PC-3 (cell line): ENCODE measurements around the gene VAPB. TPM values are rescaled to one million over a fixed set of nuclear protein-coding genes. Genes with fewer than 3 reads are reported as not detected.

Source experiments
- ATAC-seq: fragments of 200-7000 bp; cut with Tn5 transposase; 2 replicates; pipeline ENCODE4 v1.9.1; 2020; ENCODE audit warnings: mild to moderate bottlenecking, moderate library complexity
- BruUV-seq: library from RNA; stranded (reverse); fragments of 400-500 nt; replicated peaks from 2 replicates; lab custom pipeline; 2021; lab: Mats Ljungman, UMichigan
- CTCF ChIA-PET: fragments of 300-600 bp; sonication (Branson Sonifier 250); formaldehyde crosslinking; loops from one replicate; lab custom pipeline; 2022; ENCODE audit warnings: antibody characterized with exemption; lab: Charles Lee
- POLR2A ChIA-PET: fragments of 300-600 bp; sonication (Branson Sonifier 250); formaldehyde crosslinking; loops from one replicate; lab custom pipeline; 2022; ENCODE audit warnings: antibody characterized with exemption; ENCODE audit not compliant: unreplicated experiment; lab: Charles Lee
- DNase-seq: peaks from one replicate; pipeline ENCODE4 v3.0.0-alpha.2; 2015
- H2AFZ ChIP-seq: fragments of 300-600 bp; sonication (generic); 2 replicates; pipeline ENCODE4 v1.6.0; 2016; ENCODE audit warnings: antibody characterized with exemption, low read length
- H3F3A ChIP-seq: fragments of 300-600 bp; sonication (generic); one replicate; pipeline ENCODE4 v1.6.0; 2017; ENCODE audit warnings: antibody characterized with exemption, low read length, control low read depth, mild to moderate bottlenecking; ENCODE audit not compliant: unreplicated experiment
- H3K27ac ChIP-seq: fragments of 300-600 bp; sonication (generic); 2 replicates; pipeline ENCODE4 v1.5.1; 2016; ENCODE audit warnings: mild to moderate bottlenecking, low read length
- H3K27me3 ChIP-seq: fragments of 300-600 bp; sonication (generic); 2 replicates; pipeline ENCODE4 v1.6.1; 2016; ENCODE audit warnings: low read length, mixed read lengths
- H3K36me3 ChIP-seq: fragments of 300-600 bp; sonication (generic); 2 replicates; pipeline ENCODE4 v1.6.1; 2016; ENCODE audit warnings: low read depth, mixed run types, low read length, mixed read lengths
- H3K4me1 ChIP-seq: fragments of 300-600 bp; sonication (generic); 2 replicates; pipeline ENCODE4 v1.5.1; 2016; ENCODE audit warnings: low read length; ENCODE audit not compliant: insufficient read depth
- H3K4me2 ChIP-seq: fragments of 300-600 bp; sonication (generic); 2 replicates; pipeline ENCODE4 v1.6.0; 2016; ENCODE audit warnings: low read length
- H3K4me3 ChIP-seq: fragments of 300-600 bp; sonication (generic); 2 replicates; pipeline ENCODE4 v1.5.1; 2016; ENCODE audit warnings: mild to moderate bottlenecking, low read length, mixed read lengths
- H3K79me2 ChIP-seq: fragments of 300-600 bp; sonication (generic); 2 replicates; pipeline ENCODE4 v1.6.1; 2017; ENCODE audit warnings: low read length, mixed read lengths
- H3K9ac ChIP-seq: fragments of 300-600 bp; sonication (generic); 2 replicates; pipeline ENCODE4 v1.6.0; 2016; ENCODE audit warnings: mild to moderate bottlenecking, low read length
- H3K9me2 ChIP-seq: fragments of 300-600 bp; sonication (generic); replicated peaks from 2 replicates; pipeline ENCODE4 v1.6.1; 2016; ENCODE audit warnings: mixed run types, low read length, mixed read lengths
- H3K9me3 ChIP-seq: fragments of 300-600 bp; sonication (generic); 2 replicates; pipeline ENCODE4 v1.6.1; 2016; ENCODE audit warnings: low read length, mixed read lengths
- H4K20me1 ChIP-seq: fragments of 300-600 bp; sonication (generic); 2 replicates; pipeline ENCODE4 v1.6.1; 2016; ENCODE audit warnings: low read length, mixed read lengths
- EZH2 ChIP-seq: fragments of 300-600 bp; sonication (generic); IDR thresholded peaks from one replicate; pipeline ENCODE4 v1.6.1; 2017; ENCODE audit warnings: antibody characterized with exemption, mild to moderate bottlenecking, low read length; ENCODE audit not compliant: unreplicated experiment
- EZH2phosphoT487 ChIP-seq: fragments of 300-600 bp; sonication (generic); IDR thresholded peaks from 2 replicates; pipeline ENCODE4 v1.6.1; 2018; ENCODE audit warnings: mild to moderate bottlenecking, antibody characterized with exemption, low read length, borderline replicate concordance
- intact Hi-C: fragments of 100-400 bp; cut with micrococcal nuclease; formaldehyde crosslinking; loops from 2 replicates; pipeline ENCODE4 v1.9.0; 2023
- total RNA-seq: library from RNA; depleted of rRNA; stranded (reverse); fragments of >200 nt; gene quantifications from 2 replicates; pipeline ENCODE4 v1.2.3, GENCODE V29; 2014
- TF ChIP-seq, protein P1 (sequence below): fragments of 300-600 bp; sonication (generic); conservative IDR thresholded peaks from 2 replicates; pipeline ENCODE4 v1.5.1; 2017; ENCODE audit warnings: antibody characterized with exemption, low read depth, mild to moderate bottlenecking, low read length

Gene VAPB
- total RNA-seq, 1 experiment from 2014 or later, result 16.5 TPM

DNA sequence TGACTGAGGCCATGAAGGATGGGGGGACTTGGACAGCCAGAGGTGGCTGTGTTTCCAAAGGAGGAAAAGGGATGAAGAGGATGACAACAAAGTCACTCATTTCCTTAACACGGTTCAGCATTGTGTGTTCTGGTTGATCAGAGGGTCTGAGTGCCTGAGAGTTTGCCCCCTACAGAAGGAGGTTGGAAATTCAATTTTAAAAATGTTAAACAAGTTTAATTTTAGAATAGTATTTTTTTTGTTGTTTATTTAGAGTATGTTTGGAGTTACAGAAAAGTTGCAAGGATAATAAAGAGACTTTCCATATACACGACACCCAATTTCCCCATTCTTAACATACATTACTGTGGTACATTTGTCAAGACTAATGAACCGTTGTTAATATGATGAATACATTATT lies 10.3 kb upstream of the VAPB start:
- CTCF ChIA-PET, result no interaction called here
- DNase-seq, result no peak

DNA sequence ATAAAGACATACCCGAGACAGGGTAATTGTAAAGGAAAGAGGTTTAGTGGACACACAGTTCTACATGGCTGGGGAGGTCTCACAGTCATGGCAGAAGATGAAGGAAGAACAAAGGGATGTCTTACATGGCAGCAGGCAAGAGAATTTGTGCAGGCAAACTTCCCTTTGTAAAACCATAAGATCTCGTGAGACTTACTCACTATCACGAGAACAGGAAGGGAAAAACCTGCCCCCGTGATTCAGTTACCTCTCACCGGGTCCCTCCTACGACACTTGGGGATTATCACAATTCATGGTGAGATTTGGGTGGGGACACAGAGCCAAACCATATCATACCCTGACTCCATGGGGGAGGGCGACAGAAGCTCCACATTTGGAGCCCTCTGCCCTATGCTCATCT lies 7.4 kb upstream of the VAPB start:
- Histone ChIP-seq H3K9me3 (0 out of 2 replicates have a peak, but pooled peaks cover 6% of the 10 kb centered on the region), H3K27ac (no peak overlapping the region), H3K9me2 (no peaks in the 10 kb centered on the region), H3K4me1 (peaks cover 7% of the 10 kb centered on the region), H3K27me3 (no peaks in the 10 kb centered on the region), H4K20me1 (no peaks in the 10 kb centered on the region), H3F3A (no peaks in the 10 kb centered on the region), H3K4me3 (no peak overlapping the region), H3K9ac (no peak overlapping the region), H3K4me2 (no peak overlapping the region), H3K79me2 (no peaks in the 10 kb centered on the region), H3K36me3 (no peaks in the 10 kb centered on the region), H2AFZ (no peak overlapping the region)
- no peak for DNase-seq
- no peak for ATAC-seq
- no peak for TF ChIP-seq EZH2
- TF ChIP-seq, protein P1, sequence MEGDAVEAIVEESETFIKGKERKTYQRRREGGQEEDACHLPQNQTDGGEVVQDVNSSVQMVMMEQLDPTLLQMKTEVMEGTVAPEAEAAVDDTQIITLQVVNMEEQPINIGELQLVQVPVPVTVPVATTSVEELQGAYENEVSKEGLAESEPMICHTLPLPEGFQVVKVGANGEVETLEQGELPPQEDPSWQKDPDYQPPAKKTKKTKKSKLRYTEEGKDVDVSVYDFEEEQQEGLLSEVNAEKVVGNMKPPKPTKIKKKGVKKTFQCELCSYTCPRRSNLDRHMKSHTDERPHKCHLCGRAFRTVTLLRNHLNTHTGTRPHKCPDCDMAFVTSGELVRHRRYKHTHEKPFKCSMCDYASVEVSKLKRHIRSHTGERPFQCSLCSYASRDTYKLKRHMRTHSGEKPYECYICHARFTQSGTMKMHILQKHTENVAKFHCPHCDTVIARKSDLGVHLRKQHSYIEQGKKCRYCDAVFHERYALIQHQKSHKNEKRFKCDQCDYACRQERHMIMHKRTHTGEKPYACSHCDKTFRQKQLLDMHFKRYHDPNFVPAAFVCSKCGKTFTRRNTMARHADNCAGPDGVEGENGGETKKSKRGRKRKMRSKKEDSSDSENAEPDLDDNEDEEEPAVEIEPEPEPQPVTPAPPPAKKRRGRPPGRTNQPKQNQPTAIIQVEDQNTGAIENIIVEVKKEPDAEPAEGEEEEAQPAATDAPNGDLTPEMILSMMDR, result no peak
- no peak for TF ChIP-seq EZH2phosphoT487
- intact Hi-C loops, result loop anchor here (10.0 kb wide), 1 partner anchor 63 kb away; no protein-coding TSS in a partner anchor
- CTCF ChIA-PET, result no interaction called here
- POLR2A ChIA-PET, result no interaction called here
- BruUV-seq, result no TSS peak

More for the DNA sequence above, 10.3 kb upstream of the VAPB start:
- no TSS peak for BruUV-seq
- H3K36me3 ChIP-seq, result no peaks in the 10 kb centered on the region
- intact Hi-C loops, result no loop called here
- H3F3A ChIP-seq, result no peaks in the 10 kb centered on the region
- no peak overlapping the region for H3K4me2 ChIP-seq
- no peak overlapping the region for H3K9ac ChIP-seq
- no peaks in the 10 kb centered on the region for H3K9me2 ChIP-seq
- no peaks in the 10 kb centered on the region for H3K4me1 ChIP-seq
- H3K27me3 ChIP-seq, result no peaks in the 10 kb centered on the region
- POLR2A ChIA-PET, result no interaction called here
- H3K9me3 ChIP-seq, result 0 out of 2 replicates have a peak, but pooled peaks cover 6% of the 10 kb centered on the region
- H3K4me3 ChIP-seq, result no peak overlapping the region
- no peak overlapping the region for H2AFZ ChIP-seq
- H3K79me2 ChIP-seq, result no peaks in the 10 kb centered on the region
- H3K27ac ChIP-seq, result no peak overlapping the region
- H4K20me1 ChIP-seq, result no peaks in the 10 kb centered on the region
- ATAC-seq, result no peak
- TF ChIP-seq, protein P1, result peak; percentile 50
- TF ChIP-seq EZH2phosphoT487 (no peak), EZH2 (no peak)

DNA sequence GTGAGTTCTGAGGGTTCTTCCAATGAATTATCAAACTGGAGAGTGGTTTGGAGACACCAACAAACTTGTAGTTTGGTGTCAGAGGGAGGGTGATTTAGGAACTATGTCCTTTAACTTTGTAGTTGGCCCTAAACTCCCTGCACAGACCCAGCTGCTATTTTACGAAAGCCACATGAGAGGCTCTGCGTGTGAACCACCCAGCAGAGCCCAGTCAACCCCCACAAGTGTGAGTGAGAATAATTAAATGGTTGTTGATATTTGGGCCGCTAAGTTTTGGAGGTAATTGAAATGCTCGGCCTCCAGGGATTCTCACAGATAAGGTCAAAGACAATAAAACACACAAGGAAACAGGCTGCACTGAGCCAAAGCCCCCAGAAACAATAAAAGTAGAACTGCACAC lies 6.9 kb upstream of the VAPB start:
- Histone ChIP-seq H4K20me1 (no peaks in the 10 kb centered on the region), H3K9me3 (0 out of 2 replicates have a peak, but pooled peaks cover 6% of the 10 kb centered on the region), H3K4me3 (no peak overlapping the region), H2AFZ (no peak overlapping the region), H3K4me2 (no peak overlapping the region), H3K27me3 (no peaks in the 10 kb centered on the region), H3F3A (no peaks in the 10 kb centered on the region), H3K27ac (no peak overlapping the region), H3K9me2 (no peaks in the 10 kb centered on the region), H3K79me2 (no peaks in the 10 kb centered on the region), H3K36me3 (no peaks in the 10 kb centered on the region), H3K9ac (no peak overlapping the region), H3K4me1 (peaks cover 7% of the 10 kb centered on the region)
- ChIA-PET CTCF (no interaction called here), POLR2A (no interaction called here)
- no peak for DNase-seq
- TF ChIP-seq EZH2phosphoT487 (no peak), EZH2 (no peak)
- TF ChIP-seq, protein P1, result no peak
- no TSS peak for BruUV-seq
- intact Hi-C loops, result loop anchor here (10.0 kb wide), 1 partner anchor 63 kb away; no protein-coding TSS in a partner anchor
- no peak for ATAC-seq
